A549 (cell line): ENCODE measurements around the gene MSANTD7.
"Not testable (repeated sequence)": the region's sequence is repeated elsewhere in the genome, so short reads cannot be mapped to it uniquely, and the experiment has no call there.

ENCODE experiments used
- CHD2 ChIP-seq: fragments of 150-350 bp; IDR thresholded peaks from 2 replicates; pipeline ENCODE4 v1.6.1; 2014; ENCODE audit warnings: low read length; ENCODE audit not compliant: partially characterized antibody
- EP300 ChIP-seq, 2 experiments: fragments of >200 bp; sonication (Bioruptor Twin); formaldehyde crosslinking; IDR thresholded peaks; 2 replicates in 1 of 2; 3 replicates in 1 of 2; pipeline ENCODE4 v1.6.1; 2016 to 2017
- HDAC2 ChIP-seq: fragments of 200-600 bp; sonication (generic); IDR thresholded peaks from 2 replicates; pipeline ENCODE4 v1.6.1; 2016
- JUN ChIP-seq, 2 experiments: fragments of >200 bp; sonication (Bioruptor Twin); formaldehyde crosslinking; IDR thresholded peaks; 2 replicates in 1 of 2; 3 replicates in 1 of 2; pipeline ENCODE4 v1.6.1; 2016 to 2017
- JUNB ChIP-seq: fragments of >200 bp; sonication (Bioruptor Twin); formaldehyde crosslinking; IDR thresholded peaks from 2 replicates; pipeline ENCODE4 v1.6.1; 2016
- POLR2A ChIP-seq: IDR thresholded peaks from 2 replicates; pipeline ENCODE4 v1.6.1; 2012; ENCODE audit warnings: mild to moderate bottlenecking, low read length
- POLR2AphosphoS2 ChIP-seq: conservative IDR thresholded peaks from 2 replicates; pipeline ENCODE4 v1.6.1; 2012; ENCODE audit warnings: low read length, improper control_type of control experiment, inconsistent platforms
- RAD21 ChIP-seq, 2 experiments: fragments of >200 bp in 1 of 2; sonication (Bioruptor Twin) in 1 of 2; formaldehyde crosslinking in 1 of 2; IDR thresholded peaks in 1 of 2; conservative IDR thresholded peaks in 1 of 2; 2 replicates in 1 of 2; 3 replicates in 1 of 2; pipeline ENCODE4 v1.6.1; 2012 to 2018; ENCODE audit warnings: inconsistent platforms in 1 of 2
- RNF2 ChIP-seq: fragments of 200-600 bp; sonication (generic); IDR thresholded peaks from 2 replicates; pipeline ENCODE4 v1.6.1; 2016; ENCODE audit warnings: low read depth, mild to moderate bottlenecking, antibody characterized with exemption, moderate library complexity, borderline replicate concordance
- SMC3 ChIP-seq: fragments of >200 bp; sonication (Bioruptor Twin); formaldehyde crosslinking; IDR thresholded peaks from 3 replicates; pipeline ENCODE4 v1.6.1; 2018; ENCODE audit warnings: inconsistent platforms
- TF ChIP-seq, protein P1 (sequence below): fragments of >200 bp; sonication (Bioruptor Twin); formaldehyde crosslinking; IDR thresholded peaks from 3 replicates; pipeline ENCODE4 v1.5.1; 2016
- TF ChIP-seq, protein P2 (sequence below): fragments of 150-350 bp; IDR thresholded peaks from 2 replicates; pipeline ENCODE4 v1.6.1; 2014; ENCODE audit warnings: low read depth, mild to moderate bottlenecking, low read length
- TF ChIP-seq, protein P3 (sequence below): IDR thresholded peaks from 2 replicates; pipeline ENCODE4 v1.6.1; 2012

DNA sequence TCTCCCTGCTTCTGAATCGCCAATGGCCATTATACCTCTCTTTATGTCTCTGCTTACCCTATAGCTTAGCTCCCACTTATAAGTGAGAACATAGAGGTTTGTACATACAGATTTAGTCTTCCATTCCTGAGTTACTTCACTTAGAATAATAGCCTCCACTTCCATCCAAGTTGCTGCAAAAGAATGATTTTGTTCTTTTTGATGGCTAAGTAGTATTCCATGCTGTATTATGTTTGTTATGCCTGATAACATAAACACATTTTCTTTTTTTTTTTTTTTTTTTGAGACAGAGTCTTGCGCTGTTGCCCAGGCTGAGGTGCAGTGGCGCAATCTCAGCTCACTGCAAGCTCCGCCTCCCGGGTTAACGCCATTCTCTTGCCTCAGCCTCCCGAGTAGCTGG is 21.4 kb upstream of the MSANTD7 start:
- not testable (repeated sequence) for TF ChIP-seq EP300 (IDR thresholded peaks at IDR 0.05); POLR2AphosphoS2; JUN (IDR thresholded peaks at IDR 0.05); RNF2; POLR2A; RAD21 (conservative IDR thresholded peaks at IDR 0.05 in 1 of 2, IDR thresholded peaks at IDR 0.05 in 1 of 2); JUNB; SMC3; HDAC2; CHD2
- TF ChIP-seq, protein P1, sequence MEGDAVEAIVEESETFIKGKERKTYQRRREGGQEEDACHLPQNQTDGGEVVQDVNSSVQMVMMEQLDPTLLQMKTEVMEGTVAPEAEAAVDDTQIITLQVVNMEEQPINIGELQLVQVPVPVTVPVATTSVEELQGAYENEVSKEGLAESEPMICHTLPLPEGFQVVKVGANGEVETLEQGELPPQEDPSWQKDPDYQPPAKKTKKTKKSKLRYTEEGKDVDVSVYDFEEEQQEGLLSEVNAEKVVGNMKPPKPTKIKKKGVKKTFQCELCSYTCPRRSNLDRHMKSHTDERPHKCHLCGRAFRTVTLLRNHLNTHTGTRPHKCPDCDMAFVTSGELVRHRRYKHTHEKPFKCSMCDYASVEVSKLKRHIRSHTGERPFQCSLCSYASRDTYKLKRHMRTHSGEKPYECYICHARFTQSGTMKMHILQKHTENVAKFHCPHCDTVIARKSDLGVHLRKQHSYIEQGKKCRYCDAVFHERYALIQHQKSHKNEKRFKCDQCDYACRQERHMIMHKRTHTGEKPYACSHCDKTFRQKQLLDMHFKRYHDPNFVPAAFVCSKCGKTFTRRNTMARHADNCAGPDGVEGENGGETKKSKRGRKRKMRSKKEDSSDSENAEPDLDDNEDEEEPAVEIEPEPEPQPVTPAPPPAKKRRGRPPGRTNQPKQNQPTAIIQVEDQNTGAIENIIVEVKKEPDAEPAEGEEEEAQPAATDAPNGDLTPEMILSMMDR: not testable (repeated sequence)
- TF ChIP-seq, protein P2, sequence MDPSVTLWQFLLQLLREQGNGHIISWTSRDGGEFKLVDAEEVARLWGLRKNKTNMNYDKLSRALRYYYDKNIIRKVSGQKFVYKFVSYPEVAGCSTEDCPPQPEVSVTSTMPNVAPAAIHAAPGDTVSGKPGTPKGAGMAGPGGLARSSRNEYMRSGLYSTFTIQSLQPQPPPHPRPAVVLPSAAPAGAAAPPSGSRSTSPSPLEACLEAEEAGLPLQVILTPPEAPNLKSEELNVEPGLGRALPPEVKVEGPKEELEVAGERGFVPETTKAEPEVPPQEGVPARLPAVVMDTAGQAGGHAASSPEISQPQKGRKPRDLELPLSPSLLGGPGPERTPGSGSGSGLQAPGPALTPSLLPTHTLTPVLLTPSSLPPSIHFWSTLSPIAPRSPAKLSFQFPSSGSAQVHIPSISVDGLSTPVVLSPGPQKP: not testable (repeated sequence)
- TF ChIP-seq, protein P3, sequence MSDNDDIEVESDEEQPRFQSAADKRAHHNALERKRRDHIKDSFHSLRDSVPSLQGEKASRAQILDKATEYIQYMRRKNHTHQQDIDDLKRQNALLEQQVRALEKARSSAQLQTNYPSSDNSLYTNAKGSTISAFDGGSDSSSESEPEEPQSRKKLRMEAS: not testable (repeated sequence)
